GM21381 (cell line): ENCODE measurements around the gene TBPL2.
"Not testable (repeated sequence)": the region's sequence is repeated elsewhere in the genome, so short reads cannot be mapped to it uniquely, and the experiment has no call there.

Experiments
- ATAC-seq: cut with Tn5 transposase; IDR thresholded peaks from one replicate; pipeline ENCODE4 v1.9.1; 2021; ENCODE audit warnings: mild to moderate bottlenecking, moderate library complexity; ENCODE audit not compliant: unreplicated experiment

The TBPL2 gene

GRCh38 chr14:55440385-55440784, at the start of gene TBPL2:
Gene TBPL2 (minus strand): TSS chr14:55440616. CDS start chr14:55440449, 167 bp downstream.
- no peak for ATAC-seq

GRCh38 chr14:55488204-55488603, 47.8 kb upstream of the TBPL2 start:
- no peak for ATAC-seq

DNA sequence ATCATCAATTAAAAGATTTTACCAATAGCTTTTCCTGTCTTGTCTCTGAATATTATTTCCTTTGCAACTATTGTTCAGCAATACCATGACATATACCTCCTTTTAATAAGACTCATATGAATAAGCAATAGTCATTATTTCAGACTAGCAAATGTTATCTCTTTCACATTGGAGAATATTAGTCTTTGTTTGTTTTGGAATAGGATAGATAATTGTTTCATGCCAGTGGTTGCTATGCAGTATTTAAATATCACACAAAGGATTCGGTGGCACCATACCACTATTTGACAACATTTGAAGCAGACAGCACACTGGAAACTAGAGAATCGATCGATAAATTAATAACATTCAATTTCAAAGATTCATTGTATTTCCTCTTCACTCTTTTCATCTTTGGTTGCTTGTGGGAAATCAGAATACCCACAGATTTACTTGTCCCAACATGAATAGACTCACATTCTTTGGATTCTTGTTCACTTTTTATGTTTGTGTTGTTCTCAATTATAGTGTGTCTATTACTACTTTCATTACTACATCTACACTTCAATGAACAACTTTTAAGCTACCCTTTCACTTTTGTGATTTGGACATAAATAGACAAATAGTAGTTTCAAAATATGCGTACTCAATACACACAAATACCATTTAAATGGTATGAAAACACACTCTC, 42.7 kb upstream of the TBPL2 start:
- no peak for ATAC-seq

DNA sequence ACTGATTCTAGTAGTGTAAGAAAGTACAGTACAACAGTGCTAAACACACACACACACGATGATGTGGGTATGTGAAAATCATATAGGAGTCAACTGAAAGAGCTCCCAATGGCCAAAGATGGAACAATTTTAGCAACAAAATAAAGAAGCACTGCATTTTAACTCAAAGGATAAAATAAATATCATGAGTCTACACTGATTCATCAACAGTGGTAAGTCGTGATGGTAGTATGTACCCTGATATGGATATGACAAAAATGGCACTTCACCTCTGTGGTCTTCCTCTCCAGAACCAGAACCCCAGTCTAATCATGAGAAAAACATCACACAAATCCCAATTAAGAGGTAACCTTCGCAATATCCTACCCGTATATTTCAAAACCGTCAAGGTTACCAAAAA, 41.4 kb upstream of the TBPL2 start:
- no peak for ATAC-seq

GRCh38 chr14:55477680-55478079, 37.3 kb upstream of the TBPL2 start:
- ATAC-seq = no peak

GRCh38 chr14:55476448-55476847, 36.0 kb upstream of the TBPL2 start:
- not testable (repeated sequence) for ATAC-seq

GRCh38 chr14:55473786-55474185, 33.4 kb upstream of the TBPL2 start:
- ATAC-seq = no peak

GRCh38 chr14:55470025-55470424, 29.6 kb upstream of the TBPL2 start:
- no peak for ATAC-seq

DNA sequence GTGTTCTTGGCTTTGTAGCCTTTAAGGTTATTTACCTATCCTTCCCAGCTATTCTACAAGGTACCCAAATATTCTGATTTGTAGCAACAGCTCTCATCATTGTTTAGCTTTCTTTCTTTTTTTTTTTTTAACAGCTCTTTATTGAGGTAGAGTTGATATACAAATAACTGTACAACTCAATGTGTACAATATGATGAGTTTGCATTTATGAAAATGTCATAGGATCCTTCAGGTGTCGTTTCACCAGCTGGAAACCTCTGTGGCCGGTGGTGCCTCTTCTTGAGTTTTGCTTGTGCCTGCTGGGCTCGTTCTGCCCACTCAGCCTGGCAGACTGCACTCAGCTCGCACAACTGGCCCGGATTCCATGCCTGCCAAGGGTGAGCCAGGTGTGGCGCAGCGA, 26.9 kb upstream of the TBPL2 start:
- no peak for ATAC-seq

DNA sequence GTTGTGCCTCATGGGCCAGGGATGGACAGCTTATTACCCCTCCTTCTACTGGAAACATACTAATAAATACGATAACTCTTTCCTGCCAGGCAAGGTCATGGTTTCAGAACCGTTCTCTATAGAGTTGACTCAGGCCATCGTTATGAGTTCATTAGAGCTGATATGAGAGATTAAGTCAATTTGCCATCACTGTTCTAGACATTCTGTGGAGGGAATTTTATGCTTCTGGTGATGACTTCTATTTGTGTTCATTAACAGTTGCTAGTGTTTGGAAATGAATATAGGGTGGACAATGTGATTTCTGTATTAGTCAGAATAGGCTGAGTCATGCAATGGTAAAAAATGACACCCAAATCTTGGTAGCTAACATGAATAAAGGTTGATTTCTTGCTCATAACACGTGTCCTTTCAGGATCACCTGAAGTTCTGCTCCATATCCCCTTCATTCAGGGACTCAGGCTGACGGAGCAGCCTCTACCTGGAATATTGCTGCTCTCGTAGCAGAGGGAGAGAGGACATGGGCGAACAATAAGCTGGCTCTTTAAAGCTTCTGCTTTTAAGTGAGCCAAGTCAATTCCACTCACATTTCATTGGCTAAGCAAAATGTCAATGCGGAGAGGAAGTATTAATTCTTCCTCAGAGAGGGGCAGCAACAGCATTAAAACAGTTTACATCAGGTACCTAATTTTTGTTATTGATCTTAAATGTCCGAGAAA, 18.5 kb upstream of the TBPL2 start:
- peak; percentile 72 for ATAC-seq

GRCh38 chr14:55457496-55457895, 17.1 kb upstream of the TBPL2 start:
- ATAC-seq = no peak

DNA sequence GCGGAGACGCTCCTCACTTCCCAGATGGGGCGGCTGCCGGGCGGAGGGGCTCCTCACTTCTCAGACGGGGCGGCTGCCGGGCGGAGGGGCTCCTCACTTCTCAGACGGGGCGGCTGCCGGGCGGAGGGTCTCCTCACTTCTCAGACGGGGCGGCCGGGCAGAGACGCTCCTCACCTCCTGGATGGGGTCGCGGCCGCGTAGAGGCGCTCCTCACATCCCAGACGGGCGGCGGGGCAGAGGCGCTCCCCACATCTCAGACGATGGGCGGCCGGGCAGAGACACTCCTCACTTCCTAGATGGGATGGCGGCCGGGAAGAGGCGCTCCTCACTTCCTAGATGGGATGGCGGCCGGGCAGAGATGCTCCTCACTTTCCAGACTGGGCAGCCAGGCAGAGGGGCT, 16.0 kb upstream of the TBPL2 start:
- ATAC-seq = not testable (repeated sequence)

GRCh38 chr14:55454264-55455002, 14.0 kb upstream of the TBPL2 start:
- ATAC-seq = no peak

DNA sequence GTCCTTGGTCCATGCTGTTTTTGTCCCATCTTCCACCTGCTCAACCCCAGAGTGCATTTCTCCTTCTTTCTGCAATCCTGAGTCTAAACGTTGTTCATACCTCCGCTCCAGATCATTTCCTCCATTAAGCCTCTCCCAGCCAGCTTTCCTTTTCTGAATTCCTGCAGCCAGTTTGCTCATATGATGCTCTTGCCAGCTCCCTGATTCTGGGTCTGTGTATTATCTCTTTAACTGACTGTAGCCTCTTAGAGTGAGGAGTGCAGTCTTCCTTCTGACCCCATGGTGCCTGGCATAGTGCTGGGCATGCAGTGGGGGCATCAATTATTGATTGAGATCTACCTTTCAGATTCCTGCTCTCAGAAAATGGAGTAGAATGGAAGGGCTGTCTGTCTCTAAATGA, 11.5 kb upstream of the TBPL2 start:
- ATAC-seq = no peak

GRCh38 chr14:55451398-55451797, 11.0 kb upstream of the TBPL2 start:
- ATAC-seq = no peak

DNA sequence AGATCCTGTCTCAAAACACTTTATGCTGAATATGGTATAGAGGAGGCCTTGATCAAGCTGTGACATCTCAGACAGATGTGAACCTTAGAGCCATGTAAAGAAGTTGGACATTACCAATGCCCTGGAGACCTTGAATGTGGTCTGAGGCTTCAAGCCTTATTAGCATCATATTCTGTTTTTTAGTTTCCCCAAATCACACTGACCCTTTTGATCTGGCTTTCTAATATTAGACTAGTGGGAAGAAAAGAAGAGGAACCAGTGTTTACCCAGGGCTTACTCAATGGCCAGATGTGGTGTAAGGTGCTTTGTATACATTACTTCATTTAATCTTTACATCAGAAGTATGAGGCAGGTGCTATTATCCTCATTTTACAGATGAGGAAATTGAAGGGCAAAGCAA, 10.6 kb upstream of the TBPL2 start:
- no peak for ATAC-seq

DNA sequence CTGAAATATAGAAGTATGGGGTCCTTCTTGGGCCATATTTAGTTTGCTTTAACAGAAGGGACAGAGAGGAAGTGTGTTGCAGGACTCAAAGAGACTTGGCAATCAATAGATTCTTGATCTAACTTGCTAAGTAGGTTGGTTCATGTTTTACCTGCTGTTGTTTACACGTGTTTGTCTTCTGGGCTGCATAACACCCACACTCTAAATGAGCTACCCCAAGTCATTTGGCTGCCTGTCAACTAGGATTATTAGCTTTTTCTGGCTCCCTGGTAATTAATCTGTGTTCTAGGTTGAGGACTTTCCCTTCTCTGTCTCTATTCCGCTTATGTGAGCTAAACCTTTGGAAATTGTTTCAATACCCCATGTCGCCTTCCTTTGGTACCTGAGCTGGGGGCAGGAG, 10.1 kb upstream of the TBPL2 start:
- ATAC-seq = no peak

GRCh38 chr14:55450124-55450523, 9.7 kb upstream of the TBPL2 start:
- ATAC-seq = no peak

DNA sequence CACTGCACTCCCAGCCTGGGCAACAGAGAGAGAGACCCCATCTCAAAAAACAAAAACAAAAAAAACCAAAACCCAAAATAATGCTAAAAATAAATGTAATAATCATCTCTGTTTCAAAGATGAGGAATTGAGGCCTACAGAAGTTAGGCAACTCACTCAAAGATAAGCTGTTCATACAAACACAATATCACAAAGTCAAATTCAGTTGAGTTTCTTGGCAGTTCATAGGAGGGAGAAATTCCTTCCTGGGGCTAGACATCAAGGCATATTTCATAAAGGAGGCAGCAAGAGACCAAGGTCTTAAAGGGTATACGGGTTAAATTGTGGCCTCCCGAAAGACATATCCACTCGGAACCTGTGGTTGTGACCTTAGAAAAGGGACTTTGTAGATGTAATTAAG, 8.7 kb upstream of the TBPL2 start:
- ATAC-seq = no peak

- ATAC-seq = no peak
Measured at GRCh38 chr14:55448141-55448614, 7.8 kb upstream of the TBPL2 start.

- ATAC-seq = no peak
Measured at GRCh38 chr14:55446833-55447232, 6.4 kb upstream of the TBPL2 start.
